Measurements from ENCODE around the gene WBP1. TPM values are rescaled to one million over a fixed set of nuclear protein-coding genes. Genes with fewer than 3 reads are reported as not detected.

The WBP1 gene
- total RNA-seq, 1 experiment from 2014 or later: 66.0 TPM

GRCh38 chr2:74419345-74419744 is 38.9 kb upstream of the WBP1 start (continued):
- TF ChIP-seq FOXP4 (CRISPR knock-in tag; IDR thresholded peaks at IDR 0.05) (no peak), STAT6 (CRISPR knock-in tag; conservative IDR thresholded peaks at IDR 0.05; ENCODE audit: low read depth) (no peak), ELF4 (CRISPR knock-in tag; IDR thresholded peaks at IDR 0.05; ENCODE audit: low read depth) (no peak), ZNF416 (CRISPR knock-in tag; IDR thresholded peaks at IDR 0.05) (no peak), CBFB (CRISPR knock-in tag; IDR thresholded peaks at IDR 0.05; ENCODE audit: low read depth) (no peak)

- POLR2A ChIA-PET: interaction anchor here (1.0 kb wide), 1 partner anchor 32 kb away, joined by 7 read pairs; no protein-coding TSS in a partner anchor
- peaks cover 68% of the 10 kb centered on the region for H3K27me3 Mint-ChIP-seq (ENCODE audit: low read depth)
- no peak for TF ChIP-seq TCF7 (CRISPR knock-in tag; IDR thresholded peaks at IDR 0.05; ENCODE audit: low read depth)
- TF ChIP-seq MYBL2 (CRISPR knock-in tag; IDR thresholded peaks at IDR 0.05): no peak
- no peak for TF ChIP-seq HMGA2 (CRISPR knock-in tag; IDR thresholded peaks at IDR 0.05)
- no peak for TF ChIP-seq SP1 (CRISPR knock-in tag; conservative IDR thresholded peaks at IDR 0.05)
- no peak for TF ChIP-seq ZNF423 (CRISPR knock-in tag; IDR thresholded peaks at IDR 0.05)
- no peak for TF ChIP-seq PRDM15 (CRISPR knock-in tag; IDR thresholded peaks at IDR 0.05)
- no peak for TF ChIP-seq RORB (CRISPR knock-in tag; IDR thresholded peaks at IDR 0.05)
- no peak for TF ChIP-seq ESRRA (CRISPR knock-in tag; IDR thresholded peaks at IDR 0.05; ENCODE audit: borderline replicate concordance)
- TF ChIP-seq IRF1 (CRISPR knock-in tag; IDR thresholded peaks at IDR 0.05): no peak
- no peak for TF ChIP-seq PRRX2 (CRISPR knock-in tag; IDR thresholded peaks at IDR 0.05)
- TF ChIP-seq TEAD4 (CRISPR knock-in tag; IDR thresholded peaks at IDR 0.05): no peak
- no peak for TF ChIP-seq USF2 (CRISPR knock-in tag; IDR thresholded peaks at IDR 0.05)
- no peak for TF ChIP-seq CDX4 (CRISPR knock-in tag; IDR thresholded peaks at IDR 0.05; ENCODE audit: borderline replicate concordance)
- no peak for TF ChIP-seq ETV6 (CRISPR knock-in tag; IDR thresholded peaks at IDR 0.05)
- TF ChIP-seq ATF1 (CRISPR knock-in tag; IDR thresholded peaks at IDR 0.05): no peak
- TF ChIP-seq FOXP4 (CRISPR knock-in tag; IDR thresholded peaks at IDR 0.05): no peak
- no peak for TF ChIP-seq NR2C2 (CRISPR knock-in tag; IDR thresholded peaks at IDR 0.05)
- no peak for TF ChIP-seq ZBTB43 (CRISPR knock-in tag; IDR thresholded peaks at IDR 0.05)
- H3K4me1 Mint-ChIP-seq: peaks cover 27% of the 10 kb centered on the region
- H3K9me3 Mint-ChIP-seq: no peaks in the 10 kb centered on the region
- CTCF ChIA-PET: no interaction called here
- H3K4me3 Mint-ChIP-seq: peak overlapping the region; percentile 38; the same call in 1 of the 2 replicates
- peaks cover 6% of the 10 kb centered on the region for H3K36me3 Mint-ChIP-seq
- no peak for DNase-seq (ENCODE audit: low spot score)
- no peak for ATAC-seq
- H3K27ac Mint-ChIP-seq: no peak overlapping the region
These were observed 38.2 kb upstream of the WBP1 start for GRCh38 chr2:74420006-74420405.
